GM15510 (cell line): Measurements from ENCODE around the gene NAAA.

Experiments
- POLR2A ChIP-seq: IDR thresholded peaks from 3 replicates; pipeline ENCODE4 v1.6.1; 2011; ENCODE audit warnings: borderline replicate concordance; ENCODE audit not compliant: insufficient read length; ENCODE audit errors: extremely low read depth

NAAA gene

GRCh38 chr4:75881476-75881875 lies 59.3 kb downstream of the NAAA start:
- TF ChIP-seq POLR2A, result no peak

DNA sequence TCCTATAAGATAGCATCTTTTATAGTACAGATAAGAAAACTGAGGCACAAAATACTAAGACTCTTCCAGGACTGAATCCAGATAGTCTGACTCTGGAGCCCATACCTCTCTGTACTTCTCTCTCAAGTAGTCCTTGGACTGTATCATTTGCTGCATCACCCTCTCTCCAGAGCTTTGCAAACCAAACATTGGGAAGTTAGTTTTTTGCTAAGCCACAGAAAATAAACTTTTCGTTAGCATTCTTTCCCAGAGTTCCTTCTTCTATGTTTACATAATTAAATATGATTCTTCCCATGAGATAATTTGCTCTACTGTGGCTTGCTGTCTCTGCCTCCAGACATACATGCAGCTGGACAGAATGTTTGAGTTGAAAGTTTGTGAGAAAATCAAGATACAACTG lies 60.5 kb downstream of the NAAA start:
- no peak for TF ChIP-seq POLR2A

DNA sequence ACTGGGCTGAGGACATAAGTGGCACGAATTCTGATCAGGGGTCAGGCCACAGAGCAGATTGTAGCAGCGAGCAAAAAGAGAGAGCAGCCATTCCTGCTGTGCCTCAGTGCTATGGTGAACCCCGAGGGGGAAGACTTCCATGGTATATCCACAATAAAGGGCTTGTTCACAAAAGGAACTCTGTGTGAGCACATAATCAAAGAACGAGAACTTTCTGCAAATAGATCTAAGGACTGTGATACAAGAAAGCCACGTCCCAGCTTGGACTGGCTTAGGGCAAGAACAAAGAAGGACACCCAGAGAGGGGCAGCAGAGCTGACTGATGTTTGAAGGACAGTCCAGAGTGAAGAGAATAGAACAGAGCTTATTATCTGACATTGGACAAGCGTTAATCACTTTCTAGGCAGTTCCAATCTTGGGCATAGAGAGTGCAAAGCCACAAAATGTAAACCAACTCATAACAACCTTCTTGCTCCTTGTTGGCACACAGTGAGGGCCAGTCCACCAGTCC lies 62.5 kb downstream of the NAAA start:
- no peak for TF ChIP-seq POLR2A

GRCh38 chr4:75876218-75876617 lies 64.6 kb downstream of the NAAA start:
- TF ChIP-seq POLR2A, result no peak

- TF ChIP-seq POLR2A, result no peak
Observed at GRCh38 chr4:75869100-75869499, 71.7 kb downstream of the NAAA start.

- no peak for TF ChIP-seq POLR2A
Observed at GRCh38 chr4:75867130-75867529, 73.7 kb downstream of the NAAA start.
